ENCODE data around the gene FIGNL1.

FIGNL1 gene

GRCh38 chr7:50397320-50397970 is 52.7 kb downstream of the FIGNL1 start:
- DNase-seq (ENCODE audit: low read depth), result no peak

- DNase-seq (ENCODE audit: low read depth), result no peak
Observed at GRCh38 chr7:50396856-50397255, 53.3 kb downstream of the FIGNL1 start.

DNA sequence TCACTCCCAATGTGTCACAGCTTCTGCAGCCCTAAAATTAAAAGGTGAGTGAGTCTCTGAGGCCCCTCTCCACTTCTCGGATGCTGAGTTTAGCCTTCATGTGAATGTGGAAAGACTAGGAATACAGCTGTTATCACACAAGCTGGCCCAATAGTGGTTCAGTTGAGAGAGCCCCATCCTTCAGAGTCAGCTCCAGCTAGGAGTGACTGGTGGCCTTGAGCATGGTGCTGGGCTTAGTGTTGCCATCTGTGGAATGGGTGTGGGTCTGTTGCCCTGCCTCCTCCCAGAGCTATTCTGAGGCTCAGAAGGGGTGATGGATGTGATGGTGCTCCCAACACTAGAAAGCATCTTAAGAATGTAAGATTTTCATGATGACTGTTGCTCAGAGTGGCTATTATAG is 55.8 kb downstream of the FIGNL1 start:
- no peak for DNase-seq (ENCODE audit: low read depth)
